SU-DHL-6 (cell line): ENCODE data around the gene UQCR11.

Source experiments
- EZH2phosphoT487 ChIP-seq: fragments of 200-600 bp; sonication (generic), shearing (Covaris generic); conservative IDR thresholded peaks from 2 replicates; pipeline ENCODE4 v1.6.1; 2018; ENCODE audit warnings: mild to moderate bottlenecking, antibody characterized with exemption, low read length, moderate library complexity, mixed read lengths
- TF ChIP-seq, protein P1 (sequence below): fragments of 200-600 bp; sonication (generic); IDR thresholded peaks from one replicate; pipeline ENCODE4 v1.5.1; 2017; ENCODE audit warnings: antibody characterized with exemption, mild to moderate bottlenecking, low read length, moderate library complexity; ENCODE audit not compliant: insufficient read depth, poor library complexity, severe bottlenecking

DNA sequence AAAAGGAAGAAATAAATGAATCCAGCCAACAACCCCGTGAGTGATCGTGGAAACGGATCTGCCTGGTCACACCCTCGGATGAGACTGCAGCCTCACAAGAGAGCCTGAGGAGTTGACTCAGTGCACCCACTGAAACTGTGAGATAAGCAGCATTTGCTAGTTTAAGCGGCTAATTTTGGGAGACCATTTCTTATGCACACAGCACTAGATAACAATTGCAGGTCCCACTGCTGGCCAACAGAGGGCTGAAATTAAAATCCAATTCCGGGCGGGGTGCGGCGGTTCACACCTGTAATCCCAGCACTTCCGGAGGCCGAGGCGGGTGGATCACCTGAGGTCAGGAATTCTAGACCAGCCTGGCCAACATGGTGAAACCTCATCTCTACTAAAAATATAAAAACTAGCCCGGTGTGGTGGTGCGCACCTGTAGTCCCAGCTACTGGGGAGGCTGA is 3.6 kb downstream of the UQCR11 start:
- TF ChIP-seq, protein P1, sequence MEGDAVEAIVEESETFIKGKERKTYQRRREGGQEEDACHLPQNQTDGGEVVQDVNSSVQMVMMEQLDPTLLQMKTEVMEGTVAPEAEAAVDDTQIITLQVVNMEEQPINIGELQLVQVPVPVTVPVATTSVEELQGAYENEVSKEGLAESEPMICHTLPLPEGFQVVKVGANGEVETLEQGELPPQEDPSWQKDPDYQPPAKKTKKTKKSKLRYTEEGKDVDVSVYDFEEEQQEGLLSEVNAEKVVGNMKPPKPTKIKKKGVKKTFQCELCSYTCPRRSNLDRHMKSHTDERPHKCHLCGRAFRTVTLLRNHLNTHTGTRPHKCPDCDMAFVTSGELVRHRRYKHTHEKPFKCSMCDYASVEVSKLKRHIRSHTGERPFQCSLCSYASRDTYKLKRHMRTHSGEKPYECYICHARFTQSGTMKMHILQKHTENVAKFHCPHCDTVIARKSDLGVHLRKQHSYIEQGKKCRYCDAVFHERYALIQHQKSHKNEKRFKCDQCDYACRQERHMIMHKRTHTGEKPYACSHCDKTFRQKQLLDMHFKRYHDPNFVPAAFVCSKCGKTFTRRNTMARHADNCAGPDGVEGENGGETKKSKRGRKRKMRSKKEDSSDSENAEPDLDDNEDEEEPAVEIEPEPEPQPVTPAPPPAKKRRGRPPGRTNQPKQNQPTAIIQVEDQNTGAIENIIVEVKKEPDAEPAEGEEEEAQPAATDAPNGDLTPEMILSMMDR: no peak
- TF ChIP-seq EZH2phosphoT487: no peak
